PFSK-1 (cell line): ENCODE measurements around the gene MGMT.

ENCODE experiments used
- FOXP2 ChIP-seq: optimal IDR thresholded peaks from 2 replicates; pipeline ENCODE3; 2011; ENCODE audit warnings: borderline replicate concordance, control low read depth, inconsistent platforms; ENCODE audit not compliant: insufficient read depth; ENCODE audit errors: extremely low read length, extremely low read depth
- POLR2AphosphoS5 ChIP-seq: IDR thresholded peaks from 2 replicates; pipeline ENCODE4 v1.6.1; 2012; ENCODE audit warnings: low read depth, mild to moderate bottlenecking, control low read depth, low read length, moderate library complexity
- REST ChIP-seq, 2 experiments: IDR thresholded peaks; 2 replicates each; pipeline versions ENCODE4 v1.6.1 to v1.8.0; 2011 to 2012; ENCODE audit warnings: low read depth in 2 of 2, low read length in 2 of 2, control low read depth in 1 of 2, inconsistent platforms in 1 of 2, mild to moderate bottlenecking in 1 of 2, moderate library complexity in 1 of 2; ENCODE audit not compliant: insufficient read depth in 1 of 2
- SIN3A ChIP-seq: IDR thresholded peaks from 2 replicates; pipeline ENCODE4 v1.6.1; 2012; ENCODE audit warnings: mild to moderate bottlenecking, low read length, moderate library complexity, borderline replicate concordance; ENCODE audit not compliant: insufficient read depth
- TAF1 ChIP-seq: IDR thresholded peaks from 2 replicates; pipeline ENCODE4 v1.6.1; 2012; ENCODE audit warnings: low read length, control low read depth, borderline replicate concordance; ENCODE audit not compliant: insufficient read depth

Gene MGMT

GRCh38 chr10:129441372-129442009 is 25.6 kb upstream of the MGMT start:
- TF ChIP-seq POLR2AphosphoS5 (no peak), REST (IDR thresholded peaks at IDR 0.05; ENCODE audit: insufficient read depth in 1 of 2, low read depth in 2 of 2, low read length in 2 of 2) (no peak), FOXP2 (no peak)

- no peak for TF ChIP-seq TAF1
- TF ChIP-seq SIN3A, result no peak
- no peak for TF ChIP-seq REST (IDR thresholded peaks at IDR 0.05; ENCODE audit: insufficient read depth in 1 of 2, low read depth in 2 of 2, low read length in 2 of 2)
- TF ChIP-seq POLR2AphosphoS5, result no peak
- TF ChIP-seq FOXP2, result no peak
These were observed 24.2 kb upstream of the MGMT start for GRCh38 chr10:129442866-129443265.

- TF ChIP-seq FOXP2, result no peak
These were observed 22.7 kb upstream of the MGMT start for GRCh38 chr10:129444359-129444758.

GRCh38 chr10:129445436-129446182 is 21.4 kb upstream of the MGMT start:
- TF ChIP-seq SIN3A (no peak), POLR2AphosphoS5 (no peak), FOXP2 (no peak), REST (IDR thresholded peaks at IDR 0.05; ENCODE audit: insufficient read depth in 1 of 2, low read depth in 2 of 2, low read length in 2 of 2) (no peak), TAF1 (no peak)

DNA sequence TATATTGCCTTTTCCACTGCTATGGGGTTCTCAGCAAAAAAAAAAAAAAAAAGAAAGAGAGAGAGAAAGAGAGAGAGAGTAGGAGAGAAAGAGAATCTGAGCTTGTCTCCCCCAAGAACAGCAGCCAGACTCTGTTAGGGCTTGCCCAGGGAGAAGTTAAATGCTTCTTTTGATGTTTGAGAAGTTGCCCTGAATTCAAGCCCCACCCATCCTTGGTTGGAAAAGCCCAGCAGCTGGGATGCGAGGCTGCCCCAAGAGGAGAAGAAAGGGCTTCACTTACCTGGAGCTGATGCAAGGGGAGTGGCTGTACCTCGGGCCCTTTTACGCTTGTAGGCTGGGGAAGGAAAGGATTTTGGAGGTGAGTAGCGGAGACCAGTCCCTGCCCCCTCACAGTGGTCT is 20.9 kb upstream of the MGMT start:
- TF ChIP-seq TAF1, result no peak
- TF ChIP-seq FOXP2, result no peak
- TF ChIP-seq POLR2AphosphoS5, result no peak
- no peak for TF ChIP-seq REST (IDR thresholded peaks at IDR 0.05; ENCODE audit: insufficient read depth in 1 of 2, low read depth in 2 of 2, low read length in 2 of 2)
- TF ChIP-seq SIN3A, result no peak
